AG09309 (cell line): ENCODE measurements around the gene DUSP15.

Experiments used
- DNase-seq: peaks from one replicate; pipeline ENCODE4 v3.0.0-alpha.2; 2010; ENCODE audit warnings: low read depth
- H3K4me3 ChIP-seq: 2 replicates; pipeline ENCODE4 v1.5.1; 2011; ENCODE audit warnings: mild to moderate bottlenecking, low read depth, low read length, moderate library complexity; ENCODE audit not compliant: control insufficient read depth
- CTCF ChIP-seq: IDR thresholded peaks from 2 replicates; pipeline ENCODE4 v1.5.1; 2011; ENCODE audit warnings: mild to moderate bottlenecking, low read depth, low read length, inconsistent platforms; ENCODE audit not compliant: insufficient read depth, control insufficient read depth; ENCODE audit errors: missing control alignments

The DUSP15 gene

GRCh38 chr20:31856516-31856915, 13.8 kb downstream of the DUSP15 start:
- no peak for TF ChIP-seq CTCF
- no peak for DNase-seq
- H3K4me3 ChIP-seq = no peak overlapping the region

- TF ChIP-seq CTCF = no peak
- no peak overlapping the region for H3K4me3 ChIP-seq
- DNase-seq = no peak
Observed at GRCh38 chr20:31853481-31853880, 16.8 kb downstream of the DUSP15 start.

- H3K4me3 ChIP-seq = no peak overlapping the region
- TF ChIP-seq CTCF = no peak
- DNase-seq = no peak
Observed at GRCh38 chr20:31851240-31851955, 18.9 kb downstream of the DUSP15 start.

GRCh38 chr20:31849306-31849930, 20.9 kb downstream of the DUSP15 start:
- no peak for DNase-seq
- no peak overlapping the region for H3K4me3 ChIP-seq
- TF ChIP-seq CTCF = no peak

- no peak overlapping the region for H3K4me3 ChIP-seq
- no peak for DNase-seq
- no peak for TF ChIP-seq CTCF
Observed at GRCh38 chr20:31848088-31848999, 22.0 kb downstream of the DUSP15 start.

GRCh38 chr20:31846793-31847138, 23.6 kb downstream of the DUSP15 start:
- no peak overlapping the region for H3K4me3 ChIP-seq
- DNase-seq = no peak
- no peak for TF ChIP-seq CTCF
